GM18508 (cell line): Measurements from ENCODE around the gene COP1.
"Not testable (repeated sequence)": the region's sequence is repeated elsewhere in the genome, so short reads cannot be mapped to it uniquely, and the experiment has no call there.

Experiments
- ATAC-seq: cut with Tn5 transposase; IDR thresholded peaks from one replicate; pipeline ENCODE4 v1.9.1; 2021; ENCODE audit warnings: moderate number of reproducible peaks; ENCODE audit not compliant: insufficient read depth, unreplicated experiment

Gene COP1

DNA sequence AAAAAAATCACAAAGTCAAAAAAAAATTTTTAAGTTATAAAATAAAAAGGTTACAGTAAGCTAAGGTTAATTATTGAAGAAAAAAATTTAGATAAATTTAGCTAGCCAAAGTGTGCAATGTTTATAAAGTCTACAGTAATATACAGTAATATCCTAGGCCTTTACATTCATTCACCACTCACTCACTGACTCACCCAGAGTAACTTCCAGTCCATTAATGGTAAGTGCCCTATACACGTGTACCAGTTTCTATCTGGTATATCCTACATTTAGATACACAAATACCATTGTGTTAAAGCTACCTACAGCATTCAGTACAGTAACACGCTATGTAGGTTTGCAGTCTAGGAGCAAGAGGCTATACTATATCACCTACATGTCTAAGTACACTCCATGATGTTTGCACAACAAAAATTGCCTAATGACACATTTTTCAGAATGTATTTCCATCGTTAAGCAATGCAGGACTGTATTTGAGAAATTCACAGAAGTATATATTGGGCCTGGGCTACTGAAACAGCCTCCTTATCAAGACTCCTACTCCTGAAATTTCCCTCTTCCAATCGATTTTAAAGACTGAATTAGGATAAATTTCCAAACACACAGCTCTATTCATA is 155.1 kb downstream of the COP1 start:
- ATAC-seq: no peak

DNA sequence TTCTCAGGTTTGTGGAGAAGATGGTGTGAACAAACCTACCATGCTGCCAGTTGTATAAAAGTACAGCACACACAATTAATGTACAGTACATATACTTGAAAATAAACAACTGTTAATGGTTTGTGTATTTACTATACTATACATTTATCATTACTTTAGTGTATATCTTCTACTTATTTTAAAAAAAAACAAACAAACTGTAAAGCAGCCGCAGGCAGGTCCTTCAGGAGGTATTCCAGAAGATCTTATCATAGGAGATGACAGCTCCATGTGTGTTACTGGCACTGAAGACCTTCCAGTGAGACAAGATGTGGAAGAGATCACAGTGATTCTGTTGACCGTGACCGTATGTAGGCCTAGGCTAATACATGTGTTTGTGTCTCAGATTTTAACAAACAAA is 155.7 kb downstream of the COP1 start:
- ATAC-seq: no peak

DNA sequence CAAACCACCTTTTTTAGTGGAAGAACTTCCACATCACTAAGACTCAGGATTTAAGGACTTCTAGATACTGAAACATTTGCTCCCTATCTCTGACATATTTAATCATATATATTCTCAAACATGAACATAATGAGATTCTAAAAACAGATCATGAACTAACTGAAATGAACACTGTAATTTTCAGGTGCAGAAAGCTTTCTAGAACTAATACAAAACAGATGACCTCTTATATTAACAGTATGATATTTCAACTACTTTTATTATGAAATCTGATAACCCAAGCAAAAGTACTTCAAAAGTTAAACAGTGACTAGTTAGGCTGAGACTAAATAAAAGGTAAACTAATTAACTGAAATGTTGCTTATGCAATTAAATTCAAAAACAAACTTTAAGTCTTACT is 157.5 kb downstream of the COP1 start:
- ATAC-seq: no peak

DNA sequence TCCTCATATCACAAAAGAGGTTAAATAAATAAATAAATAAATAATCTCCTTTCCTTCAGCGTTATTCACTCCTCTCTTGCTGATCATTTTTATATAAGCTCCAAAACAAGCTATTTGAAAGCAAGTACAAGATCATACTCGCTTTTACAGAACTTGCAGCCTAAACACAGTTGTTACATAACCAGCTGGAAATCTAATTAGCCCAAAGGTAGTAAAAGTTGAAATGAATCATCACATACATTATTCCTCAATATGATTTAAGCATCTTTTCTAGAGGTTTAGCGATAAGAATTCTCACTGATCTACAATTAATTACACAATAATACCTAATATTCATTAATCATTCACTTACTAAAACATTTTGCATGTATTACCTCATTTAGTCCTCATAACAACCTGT is 160.2 kb downstream of the COP1 start:
- no peak for ATAC-seq

DNA sequence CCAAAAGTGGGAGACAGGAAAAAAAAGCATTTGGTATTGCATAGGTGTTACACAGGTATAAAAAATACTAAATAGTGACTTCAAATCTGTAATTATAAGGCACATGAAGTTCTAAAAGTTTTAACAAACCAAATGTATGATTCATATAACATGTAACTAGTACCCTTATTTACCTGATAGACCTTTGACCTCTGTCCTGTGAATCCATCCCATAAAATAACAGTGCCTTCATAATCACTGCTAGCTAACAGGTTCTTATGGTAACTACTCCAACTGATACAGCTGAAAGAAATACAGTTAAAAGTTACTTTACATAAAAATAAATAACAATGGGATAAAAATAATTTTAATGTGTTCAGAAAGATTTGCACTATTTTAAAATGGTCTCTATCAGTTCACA is 163.5 kb downstream of the COP1 start:
- no peak for ATAC-seq

DNA sequence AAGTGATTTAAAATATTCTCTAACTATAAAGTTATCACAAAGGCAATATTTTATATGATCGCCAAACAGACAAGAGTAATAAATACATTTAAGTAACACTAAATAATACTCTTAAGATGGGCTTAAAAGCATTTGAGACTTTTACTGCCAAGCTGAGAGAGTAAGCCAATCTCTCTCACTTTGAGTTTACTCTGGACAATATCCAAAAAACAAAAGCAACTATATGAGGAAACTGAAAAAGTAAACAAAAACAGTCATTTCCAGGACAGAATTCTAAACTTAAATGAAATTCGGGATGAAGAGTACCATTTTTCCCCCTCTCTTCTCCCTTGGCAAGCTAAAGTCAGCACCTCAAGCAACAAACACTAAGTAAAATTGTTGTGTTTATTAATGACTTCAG is 173.2 kb downstream of the COP1 start:
- no peak for ATAC-seq

DNA sequence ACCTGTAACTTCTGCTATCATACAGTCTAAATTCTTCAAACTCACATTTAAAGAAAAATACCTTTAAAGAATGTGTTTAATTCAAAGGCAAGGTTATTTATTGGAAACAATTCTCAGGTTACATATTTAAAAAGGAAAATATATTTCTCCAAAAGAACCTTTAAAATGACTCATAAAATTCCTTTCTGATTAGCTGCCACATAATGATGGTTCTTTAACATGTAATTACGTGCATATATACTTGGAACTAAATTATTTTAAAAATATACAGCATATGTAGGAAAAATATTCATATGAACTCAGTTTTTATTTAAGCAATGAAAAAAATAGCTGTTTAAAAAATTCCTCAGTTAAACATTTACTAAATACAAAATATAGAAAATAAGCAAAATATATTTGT is 173.6 kb downstream of the COP1 start:
- ATAC-seq: no peak

DNA sequence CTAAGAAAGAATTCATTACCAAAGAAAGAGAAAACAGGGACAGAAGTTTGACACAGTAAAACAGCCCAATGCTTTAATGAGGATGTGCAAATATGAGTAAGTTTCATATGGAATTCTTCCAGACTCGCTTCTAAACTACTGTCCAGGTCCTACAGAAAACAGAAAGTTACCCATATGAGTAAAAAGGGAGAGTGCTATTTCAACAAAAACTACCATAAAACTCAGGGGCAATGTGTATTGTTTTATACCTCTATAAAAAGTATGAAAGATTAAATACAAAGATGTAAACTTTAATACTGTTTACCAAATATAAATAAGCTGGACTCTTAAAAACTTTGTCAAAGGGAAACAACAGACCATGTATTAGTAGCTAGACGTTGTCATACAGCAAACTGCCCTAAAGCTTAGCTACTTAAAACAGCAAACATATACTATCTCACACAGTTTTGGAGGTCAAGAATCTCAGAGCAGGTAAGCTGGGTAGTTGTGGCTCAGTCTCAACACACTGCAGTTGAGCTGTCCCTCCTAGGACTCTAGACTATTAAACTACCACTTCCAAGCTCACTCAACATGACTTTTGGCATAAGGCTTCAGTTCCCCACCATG is 174.9 kb downstream of the COP1 start:
- ATAC-seq: no peak

DNA sequence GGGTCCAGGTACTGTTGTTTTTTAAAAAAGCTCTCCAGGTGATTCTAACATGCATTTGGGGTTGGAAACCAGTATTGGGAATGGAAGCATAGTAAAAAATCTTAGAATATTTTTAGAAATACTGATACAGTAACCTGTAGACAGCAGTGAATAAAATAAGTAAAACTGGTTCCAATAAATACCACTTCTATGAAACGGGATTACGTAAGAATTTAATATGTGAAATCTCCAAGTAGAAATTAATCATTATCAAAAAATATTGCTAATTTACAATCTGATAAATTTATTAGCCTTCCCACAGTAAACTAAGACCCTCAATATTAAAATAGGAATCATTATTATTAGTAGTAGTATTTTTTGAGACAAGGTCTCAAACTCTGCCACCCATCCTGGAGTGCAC is 177.5 kb downstream of the COP1 start:
- no peak for ATAC-seq

DNA sequence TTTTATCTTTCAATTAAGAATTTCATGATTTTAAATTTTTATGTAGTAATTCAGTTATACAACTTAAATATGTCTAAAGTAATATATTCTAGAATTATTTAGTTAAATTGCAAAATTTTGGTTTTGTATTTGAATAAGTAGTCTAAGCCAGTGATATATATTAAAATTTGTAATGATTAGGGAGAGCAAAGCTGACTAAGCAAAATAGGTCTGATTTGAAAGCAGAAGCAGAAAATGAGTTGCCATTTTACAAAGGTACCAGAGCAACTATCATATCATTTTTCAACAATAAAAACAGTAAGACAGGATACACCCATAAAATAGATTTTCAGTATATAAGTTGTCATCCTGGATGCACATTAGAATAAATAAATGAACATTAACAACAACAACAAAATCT is 177.9 kb downstream of the COP1 start:
- no peak for ATAC-seq

DNA sequence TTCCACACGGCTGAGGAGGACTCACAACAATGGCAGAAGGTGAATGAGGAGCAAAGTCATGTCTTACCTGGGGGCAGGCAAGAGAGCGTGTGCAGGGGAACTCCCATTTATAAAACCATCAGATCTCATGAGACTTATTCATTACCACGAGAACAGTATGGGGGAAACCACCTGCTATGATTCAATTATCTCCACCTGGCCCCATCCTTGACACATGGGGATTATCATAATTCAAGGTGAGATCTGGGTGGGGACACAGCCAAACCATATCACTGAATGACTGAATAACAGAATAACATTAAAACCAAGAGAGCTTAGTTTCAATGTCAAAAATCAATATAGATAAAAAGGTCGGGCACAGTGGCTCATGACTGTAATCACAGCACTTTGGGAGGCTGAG is 179.2 kb downstream of the COP1 start:
- not testable (repeated sequence) for ATAC-seq

DNA sequence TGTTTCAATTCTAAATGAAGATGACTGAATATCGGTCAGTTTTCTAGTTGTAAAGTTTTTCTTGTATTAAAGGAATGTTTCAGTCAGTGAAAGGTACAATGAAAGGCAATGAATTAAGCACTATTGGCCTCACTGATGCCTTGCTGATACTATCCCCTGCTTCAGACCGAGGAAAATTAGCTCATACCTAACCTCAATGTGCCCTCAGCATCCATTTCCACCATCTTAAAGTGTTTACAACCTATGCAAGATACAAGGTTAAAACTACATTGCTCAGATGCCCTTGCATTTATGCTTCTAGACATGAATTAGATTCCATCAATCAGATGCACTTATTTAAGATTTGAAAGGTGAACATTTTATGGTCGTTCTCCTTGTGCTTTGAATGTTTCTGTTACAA is 184.5 kb downstream of the COP1 start:
- ATAC-seq: no peak

DNA sequence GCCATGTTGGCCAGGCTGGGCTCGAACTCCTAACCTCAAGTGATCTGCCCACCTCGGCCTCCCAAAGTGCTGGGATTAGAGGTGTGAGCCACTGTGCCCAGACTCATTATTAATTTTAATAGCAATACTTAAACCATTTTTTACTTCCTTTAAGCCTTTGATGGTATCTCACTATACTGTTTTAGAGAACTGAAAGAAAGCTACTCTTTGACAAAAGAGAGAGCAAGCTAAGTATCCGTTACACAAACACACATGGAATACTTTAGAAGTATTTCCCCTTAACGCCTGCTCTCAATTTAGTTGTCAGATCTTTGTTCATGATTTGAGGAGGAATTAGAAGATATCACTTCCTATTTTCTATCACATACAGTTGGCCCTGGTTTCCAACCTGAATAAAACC is 189.4 kb downstream of the COP1 start:
- no peak for ATAC-seq

DNA sequence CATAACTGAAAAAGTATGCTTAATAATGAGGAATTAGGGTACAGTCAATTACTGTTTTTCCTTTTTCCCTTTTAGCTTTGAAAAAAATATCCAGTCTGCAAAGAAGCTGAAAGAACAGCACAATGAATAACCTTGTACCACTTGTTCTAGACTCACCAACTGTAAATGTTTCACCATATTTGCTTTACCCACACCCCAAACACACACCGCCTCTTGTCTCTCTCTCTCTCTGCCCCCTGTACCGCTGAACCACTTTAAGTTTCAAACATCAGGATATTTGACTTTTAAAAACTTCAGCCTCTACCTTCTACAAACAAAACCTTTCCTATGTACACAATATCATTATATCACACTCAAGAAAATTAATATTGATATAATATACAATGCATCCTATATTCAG is 197.1 kb downstream of the COP1 start:
- ATAC-seq: no peak

DNA sequence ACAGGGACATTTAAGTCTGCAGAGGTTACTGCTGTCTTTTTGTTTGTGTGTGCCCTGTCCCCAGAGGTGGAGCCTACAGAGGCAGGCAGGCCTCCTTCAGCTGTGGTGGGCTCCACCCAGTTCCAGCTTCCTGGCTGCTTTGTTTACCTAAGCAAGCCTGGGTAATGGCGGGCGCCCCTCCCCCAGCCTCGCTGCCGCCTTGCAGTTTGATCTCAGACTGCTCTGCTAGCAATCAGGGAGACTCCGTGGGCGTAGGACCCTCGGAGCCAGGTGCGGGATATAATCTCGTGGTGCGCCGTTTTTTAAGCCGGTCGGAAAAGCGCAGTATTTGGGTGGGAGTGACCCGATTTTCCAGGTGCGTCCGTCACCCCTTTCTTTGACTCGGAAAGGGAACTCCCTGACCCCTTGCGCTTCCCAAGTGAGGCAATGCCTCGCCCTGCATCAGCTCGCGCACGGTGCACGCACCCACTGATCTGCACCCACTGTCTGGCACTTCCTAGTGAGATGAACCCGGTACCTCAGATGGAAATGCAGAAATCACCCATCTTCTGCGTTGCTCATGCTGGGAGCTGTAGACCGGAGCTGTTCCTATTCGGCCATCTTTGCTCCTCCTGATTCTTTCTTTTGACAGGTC is 199.2 kb downstream of the COP1 start:
- ATAC-seq: not testable (repeated sequence)

DNA sequence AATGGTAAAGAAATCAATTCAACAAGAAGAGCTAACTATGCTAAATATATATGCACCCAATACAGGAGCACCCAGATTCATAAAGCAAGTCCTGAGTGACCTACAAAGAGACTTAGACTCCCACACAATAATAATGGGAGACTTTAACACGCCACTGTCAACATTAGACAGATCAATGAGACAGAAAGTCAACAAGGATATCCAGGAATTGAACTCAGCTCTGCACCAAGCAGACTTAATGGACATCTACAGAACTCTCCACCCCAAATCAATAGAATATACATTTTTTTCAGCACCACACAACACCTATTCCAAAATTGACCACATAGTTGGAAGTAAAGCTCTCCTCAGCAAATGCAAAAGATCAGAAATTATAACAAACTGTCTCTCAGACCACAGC is 212.4 kb downstream of the COP1 start:
- ATAC-seq: not testable (repeated sequence)

DNA sequence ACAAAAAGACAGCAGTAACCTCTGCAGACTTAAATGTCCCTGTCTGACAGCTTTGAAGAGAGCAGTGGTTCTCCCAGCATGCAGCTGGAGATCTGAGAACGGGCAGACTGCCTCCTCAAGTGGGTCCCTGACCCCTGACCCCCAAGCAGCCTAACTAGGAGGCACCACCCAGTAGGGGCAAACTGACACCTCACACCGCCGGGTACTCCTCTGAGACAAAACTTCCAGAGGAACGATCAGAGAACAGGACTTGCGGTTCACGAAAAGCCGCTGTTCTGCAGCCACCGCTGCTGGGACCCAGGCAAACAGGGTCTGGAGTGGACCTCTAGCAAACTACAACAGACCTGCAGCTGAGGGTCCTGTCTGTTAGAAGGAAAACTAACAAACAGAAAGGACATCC is 214.3 kb downstream of the COP1 start:
- not testable (repeated sequence) for ATAC-seq

DNA sequence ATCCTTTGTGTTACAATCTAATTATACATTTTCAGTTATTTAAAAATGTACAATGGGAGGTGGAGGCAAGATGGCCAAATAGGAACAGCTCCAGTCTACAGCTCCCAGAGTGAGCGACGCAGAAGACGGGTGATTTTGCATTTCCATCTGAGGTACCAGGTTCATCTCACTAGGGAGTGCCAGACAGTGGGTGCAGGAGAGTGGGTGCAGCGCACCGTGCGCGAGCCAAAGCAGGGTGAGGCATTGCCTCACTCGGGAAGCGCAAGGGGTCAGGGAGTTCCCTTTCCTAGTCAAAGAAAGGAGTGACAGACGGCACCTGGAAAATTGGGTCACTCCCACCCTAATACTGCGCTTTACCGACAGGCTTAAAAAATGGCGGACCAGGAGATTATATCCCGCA is 214.9 kb downstream of the COP1 start:
- not testable (repeated sequence) for ATAC-seq

DNA sequence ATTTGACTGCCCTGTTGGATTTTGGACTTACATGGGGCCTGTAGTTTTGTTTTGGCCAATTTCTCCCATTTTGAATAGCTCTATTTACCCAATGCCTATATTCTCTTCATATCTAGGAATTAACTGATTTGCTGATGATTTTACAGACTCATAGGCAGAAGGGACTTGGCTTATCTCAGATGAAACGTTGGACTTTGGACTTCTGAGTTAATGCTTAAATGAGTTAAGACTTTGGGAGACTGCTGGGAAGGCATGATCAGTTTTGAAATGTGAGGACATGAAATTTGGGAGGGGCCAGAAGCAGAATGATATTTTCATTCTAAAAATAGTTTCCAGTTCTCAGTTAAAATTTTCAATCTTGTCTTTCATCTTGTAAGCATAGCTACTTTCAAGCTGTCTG is 222.3 kb downstream of the COP1 start:
- no peak for ATAC-seq

DNA sequence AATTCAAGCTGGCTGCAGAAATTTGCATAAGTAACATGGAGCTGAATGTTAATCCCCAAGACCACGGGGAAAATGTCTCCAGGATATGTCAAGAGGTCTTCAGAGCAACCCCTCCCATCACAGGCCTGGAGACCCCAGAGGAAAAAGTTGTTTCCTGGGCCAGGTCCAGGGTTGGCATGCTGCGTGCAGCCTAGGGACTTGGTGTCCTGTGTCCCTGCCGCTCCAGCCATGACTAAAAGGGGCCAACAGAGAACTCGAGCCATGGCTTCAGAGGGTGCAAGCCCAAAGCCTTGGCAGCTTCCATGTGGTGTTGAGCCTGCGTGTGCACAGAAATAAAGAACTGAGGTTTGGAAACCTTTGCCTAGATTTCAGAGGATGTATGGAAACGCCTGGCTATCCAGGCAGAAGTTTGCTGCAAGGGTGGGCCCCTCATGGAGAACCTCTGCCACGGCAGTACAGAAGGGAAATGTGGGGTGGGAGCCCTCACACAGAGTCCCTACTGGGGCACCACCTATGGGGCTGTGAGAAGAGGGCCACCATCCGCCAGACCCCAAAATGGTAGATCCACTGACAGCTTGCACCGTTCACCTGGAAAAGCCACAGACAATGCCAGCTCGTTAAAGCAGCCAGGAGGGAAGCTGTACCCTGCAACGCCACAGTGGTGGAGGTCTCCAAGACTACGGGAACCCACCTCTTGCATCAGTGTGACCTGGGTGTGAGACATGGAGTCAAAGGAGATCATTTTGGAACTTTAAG is 222.9 kb downstream of the COP1 start:
- ATAC-seq: no peak

DNA sequence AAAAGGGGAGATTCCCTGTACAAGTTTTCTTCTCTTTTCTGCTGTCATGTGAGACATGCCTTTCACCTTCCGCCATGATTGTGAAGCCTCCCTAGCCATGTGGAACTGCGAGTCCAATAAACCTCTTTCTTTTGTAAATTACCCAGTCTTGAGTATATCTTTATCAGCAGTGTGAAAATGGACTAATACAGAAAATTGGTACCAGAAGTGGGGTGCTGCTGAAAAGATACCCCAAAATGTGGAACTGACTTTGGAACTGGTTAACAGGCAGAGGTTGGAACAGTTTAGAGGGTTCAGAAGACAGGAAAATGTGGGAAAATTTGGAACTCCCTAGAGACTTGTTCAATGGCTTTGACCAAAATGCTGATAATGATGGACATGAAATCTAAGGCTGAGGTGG is 223.7 kb downstream of the COP1 start:
- not testable (repeated sequence) for ATAC-seq
